ENCODE measurements around the gene NECAB2. TPM values are rescaled to one million over a fixed set of nuclear protein-coding genes. Genes with fewer than 3 reads are reported as not detected.
"Not testable (repeated sequence)": the region's sequence is repeated elsewhere in the genome, so short reads cannot be mapped to it uniquely, and the experiment has no call there.

NECAB2 gene
- total RNA-seq, 1 experiment from 2014 or later, result not detected

DNA sequence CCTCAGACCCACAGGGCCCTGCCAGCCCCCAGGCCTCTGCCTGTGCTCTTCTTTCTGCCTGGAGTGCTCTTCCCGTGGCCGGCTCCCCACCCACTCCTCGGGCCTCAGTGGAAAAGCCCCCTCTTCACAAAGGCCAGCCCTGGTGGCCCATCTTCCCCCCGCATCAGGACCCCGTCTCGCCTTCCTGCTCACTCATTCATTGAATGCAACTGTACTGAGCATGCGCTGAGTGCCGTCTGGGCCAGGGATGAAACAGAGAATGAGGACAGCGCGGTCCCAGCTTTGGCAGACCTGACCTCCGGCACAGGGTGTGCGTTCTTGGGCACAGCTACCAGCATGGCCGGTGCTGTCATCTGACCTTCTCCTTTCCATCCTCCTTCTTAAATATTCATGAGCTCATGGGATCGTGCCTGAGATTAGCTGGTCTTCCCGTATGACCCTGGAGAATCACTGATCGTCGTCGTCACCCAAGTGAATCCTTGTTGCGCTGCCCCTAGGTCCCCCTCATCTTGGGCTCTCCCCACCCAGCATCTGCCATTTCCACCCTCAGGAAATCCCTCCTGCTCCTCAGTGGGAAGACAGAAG lies 31.4 kb upstream of the NECAB2 start:
- no peak for DNase-seq (ENCODE audit: low read depth)

- no peak for DNase-seq (ENCODE audit: low read depth)
These were observed 30.8 kb upstream of the NECAB2 start for GRCh38 chr16:83937267-83937666.

DNA sequence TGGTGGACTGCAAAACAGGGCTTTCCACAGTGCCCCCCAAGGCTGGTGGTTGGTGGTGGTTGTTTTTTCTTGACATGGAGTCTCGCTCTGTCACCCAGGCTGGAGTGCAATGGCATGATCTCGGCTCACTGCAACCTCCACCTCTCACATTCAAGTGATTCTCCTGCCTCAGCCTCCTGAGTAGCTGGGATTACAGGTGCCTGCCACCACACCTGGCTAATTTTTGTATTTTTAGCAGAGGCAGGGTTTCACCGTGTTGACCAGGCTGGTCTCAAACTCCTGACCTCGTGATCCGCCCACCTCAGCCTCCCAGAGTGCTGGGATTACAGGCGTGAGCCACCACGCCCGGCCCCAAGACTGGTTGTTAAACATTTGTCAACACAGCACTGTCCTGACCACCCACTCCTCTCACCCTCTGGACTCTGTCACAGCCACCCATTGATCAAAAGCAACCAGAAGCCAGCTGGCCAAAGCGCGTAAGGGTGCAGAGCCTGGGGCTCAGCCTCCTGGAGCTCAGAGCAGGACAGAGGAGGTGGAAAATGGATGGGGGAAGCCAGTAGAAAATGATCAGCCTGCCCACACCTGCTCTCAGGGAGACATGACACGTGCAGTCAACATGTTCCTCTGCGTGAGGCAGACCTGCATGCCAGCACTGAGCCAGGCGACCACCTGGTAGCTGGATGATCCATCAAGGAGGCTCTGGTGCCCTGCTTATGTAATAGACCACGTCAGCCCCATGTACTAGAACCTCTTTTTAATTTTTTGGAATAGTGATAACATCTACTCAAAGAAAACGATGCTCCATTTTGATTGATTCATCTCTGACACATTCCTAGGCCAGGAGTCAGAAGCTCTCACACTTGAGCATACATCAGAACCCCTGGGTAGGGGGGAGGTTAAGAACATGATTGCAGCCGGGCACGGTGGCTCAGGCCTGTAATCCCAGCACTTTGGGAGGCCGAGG lies 29.8 kb upstream of the NECAB2 start:
- no peak for DNase-seq (ENCODE audit: low read depth)

GRCh38 chr16:83939266-83939855 lies 28.7 kb upstream of the NECAB2 start:
- no peak for DNase-seq (ENCODE audit: low read depth)

DNA sequence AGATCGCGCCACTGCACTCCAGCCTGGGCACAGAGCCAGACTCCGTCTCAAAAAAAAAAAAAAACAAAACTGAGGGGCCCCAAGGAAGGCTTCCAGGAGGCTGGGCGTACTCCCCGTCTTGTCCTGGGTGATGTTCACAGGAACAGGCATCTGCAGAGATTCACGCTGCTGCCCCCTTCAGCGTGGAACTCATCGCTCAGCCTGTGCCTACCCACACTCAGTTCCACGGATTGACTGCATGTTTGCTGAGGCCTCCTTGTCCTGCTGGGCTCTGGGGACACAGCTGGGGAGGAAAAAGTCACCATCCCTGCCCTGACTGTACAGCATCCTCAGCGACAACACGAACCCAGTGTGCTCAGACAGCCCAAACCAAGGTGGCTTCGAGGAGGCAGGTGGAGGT lies 27.9 kb upstream of the NECAB2 start:
- DNase-seq (ENCODE audit: low read depth), result no peak

- DNase-seq (ENCODE audit: low read depth), result no peak
These were observed 27.2 kb upstream of the NECAB2 start for GRCh38 chr16:83940630-83941378.

- DNase-seq (ENCODE audit: low read depth), result not testable (repeated sequence)
These were observed 26.5 kb upstream of the NECAB2 start for GRCh38 chr16:83941546-83941945.

DNA sequence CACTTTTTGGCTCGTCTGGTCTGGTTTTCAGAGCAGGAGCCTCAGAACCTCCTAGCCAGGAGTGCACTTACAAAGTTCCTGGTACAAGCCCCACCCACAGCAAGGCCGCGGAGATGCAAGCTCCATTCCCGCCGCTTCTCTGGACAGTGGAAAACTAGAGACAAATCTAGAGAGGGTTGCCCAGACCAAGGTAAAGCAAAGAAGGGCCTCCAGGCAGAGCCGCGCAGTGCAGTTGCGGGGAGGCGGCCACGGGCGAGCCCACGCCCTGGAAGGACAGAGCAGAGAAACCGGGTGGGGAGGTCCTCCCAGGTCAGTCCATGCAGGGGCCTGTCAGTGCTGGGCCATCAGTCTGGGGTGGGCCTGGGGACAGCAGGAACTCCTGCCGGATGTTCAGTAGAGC lies 26.0 kb upstream of the NECAB2 start:
- DNase-seq (ENCODE audit: low read depth), result no peak

- no peak for DNase-seq (ENCODE audit: low read depth)
These were observed 25.1 kb upstream of the NECAB2 start for GRCh38 chr16:83942815-83943515.

- DNase-seq (ENCODE audit: low read depth), result no peak
These were observed 24.5 kb upstream of the NECAB2 start for GRCh38 chr16:83943516-83944050.

- DNase-seq (ENCODE audit: low read depth), result no peak
These were observed 22.5 kb upstream of the NECAB2 start for GRCh38 chr16:83945587-83945986.

DNA sequence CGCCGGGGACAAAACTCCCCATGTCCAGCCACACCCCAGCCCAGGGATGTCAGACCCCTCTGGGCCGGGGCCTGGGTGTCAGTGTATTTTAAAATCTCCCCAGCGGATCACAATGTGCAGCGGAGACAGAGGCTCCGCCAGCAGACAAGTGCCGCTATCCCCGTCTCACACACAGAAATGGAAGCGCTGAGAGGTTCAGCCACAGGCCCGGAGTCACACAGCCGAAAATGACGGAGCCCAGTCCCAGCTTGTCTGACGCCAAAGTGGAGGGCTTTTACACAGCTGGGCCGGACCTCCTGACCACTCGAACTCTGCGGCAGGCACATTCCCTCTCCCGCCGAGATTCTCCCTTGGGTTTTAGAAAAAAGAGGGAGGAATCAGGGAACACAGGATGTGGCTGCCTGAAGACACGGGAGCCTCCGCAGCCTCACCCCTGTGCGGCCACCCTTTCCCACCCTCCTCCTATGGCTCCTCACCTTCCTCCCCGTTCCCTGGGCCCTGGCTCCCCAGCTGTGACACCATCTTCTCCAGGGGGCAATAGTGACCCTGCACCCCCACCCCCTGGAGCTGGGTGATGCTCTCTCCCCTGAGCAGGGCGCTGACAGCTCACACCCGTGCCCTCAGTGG lies 21.8 kb upstream of the NECAB2 start:
- DNase-seq (ENCODE audit: low read depth), result no peak

GRCh38 chr16:83946781-83947566 lies 21.1 kb upstream of the NECAB2 start:
- no peak for DNase-seq (ENCODE audit: low read depth)

DNA sequence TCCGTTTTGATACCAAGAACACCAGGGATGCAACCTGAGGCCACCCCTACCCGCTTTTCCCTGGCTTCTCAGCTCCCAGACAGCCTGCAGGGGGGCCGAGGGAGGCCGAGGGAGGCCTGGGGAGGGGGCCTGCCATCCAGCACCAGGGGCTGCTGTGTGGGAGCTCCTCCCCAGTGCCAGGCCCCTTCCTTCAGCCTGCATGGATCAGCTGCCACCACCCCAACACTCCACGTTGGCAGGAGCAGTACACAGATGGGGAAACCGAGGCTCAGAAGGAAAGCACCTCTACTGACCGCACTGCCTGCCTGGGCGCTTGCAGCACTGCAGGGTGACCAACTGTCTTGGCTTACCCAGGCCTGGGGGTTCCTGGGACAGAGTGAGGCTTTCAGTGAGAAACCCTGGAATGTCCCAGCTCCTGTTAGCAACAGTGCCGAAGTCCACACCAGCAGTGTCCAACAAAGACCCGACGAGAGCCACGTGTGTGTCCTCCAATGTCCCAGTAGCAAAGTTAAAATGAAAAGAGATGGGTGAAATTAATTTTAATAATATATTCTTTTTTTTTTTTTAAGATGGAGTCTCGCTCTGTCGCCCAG lies 20.3 kb upstream of the NECAB2 start:
- no peak for DNase-seq (ENCODE audit: low read depth)

- no peak for DNase-seq (ENCODE audit: low read depth)
These were observed 18.9 kb upstream of the NECAB2 start for GRCh38 chr16:83948914-83949723.

GRCh38 chr16:83949724-83950001 lies 18.4 kb upstream of the NECAB2 start:
- no peak for DNase-seq (ENCODE audit: low read depth)

DNA sequence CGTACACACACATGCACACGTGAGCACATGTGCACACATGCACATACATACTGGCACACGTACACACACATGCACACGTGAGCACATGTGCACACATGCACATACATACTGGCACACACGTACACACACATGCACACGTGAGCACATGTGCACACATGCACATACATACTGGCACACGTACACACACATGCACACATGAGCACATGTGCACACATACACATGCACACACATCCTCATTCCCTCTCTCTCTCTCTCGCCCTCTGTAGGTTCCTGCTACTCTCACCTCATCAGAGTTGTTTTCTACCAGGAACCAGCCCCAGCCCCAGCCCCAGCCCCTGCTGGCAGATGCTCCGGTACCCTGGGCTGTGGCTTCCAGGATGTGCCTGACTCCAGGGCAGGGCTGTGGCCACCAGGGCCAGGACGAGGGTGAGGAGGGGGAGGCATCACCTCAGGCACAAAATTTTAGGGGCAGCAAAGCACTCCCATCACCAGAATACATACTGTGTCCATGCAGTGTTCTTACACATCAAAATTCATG lies 17.1 kb upstream of the NECAB2 start:
- not testable (repeated sequence) for DNase-seq (ENCODE audit: low read depth)

- no peak for DNase-seq (ENCODE audit: low read depth)
These were observed 16.5 kb upstream of the NECAB2 start for GRCh38 chr16:83951544-83951943.

DNA sequence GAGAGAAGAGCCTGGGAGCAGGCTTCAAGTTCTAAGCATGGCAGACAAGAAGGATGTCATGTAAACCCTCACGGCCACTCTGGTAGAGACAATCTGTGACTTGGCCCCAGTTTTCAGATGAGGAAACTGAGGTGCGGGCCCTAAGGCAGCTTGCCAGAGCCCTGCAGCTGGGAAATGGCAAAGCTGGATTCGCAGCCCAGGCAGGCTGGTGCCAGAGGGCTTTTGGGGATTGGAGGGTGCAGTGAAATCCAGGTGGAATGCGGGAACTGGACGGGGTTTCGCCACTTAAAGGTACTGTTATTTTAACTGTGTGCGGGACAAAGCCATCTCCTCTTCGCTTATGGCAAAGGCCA lies 15.5 kb upstream of the NECAB2 start:
- peak; percentile 84 for DNase-seq (ENCODE audit: low read depth)

All from RPMI7951 (cell line).